COLO668 (cell line): ENCODE results near the gene ITGA1.
"Not testable (repeated sequence)": the region's sequence is repeated elsewhere in the genome, so short reads cannot be mapped to it uniquely, and the experiment has no call there.

ENCODE experiments used
- DNase-seq: peaks from one replicate; lab custom pipeline; 2025; ENCODE audit not compliant: unreplicated experiment; lab: John Stamatoyannopoulos, UW

ITGA1 gene

GRCh38 chr5:52787600-52788504 lies at the start of gene ITGA1, which contains the start of gene PELO:
TSS of gene ITGA1 (plus strand) at chr5:52787916. CDS start at chr5:52788354, 438 bp downstream.
TSS of gene PELO (plus strand) at chr5:52787916. CDS start at chr5:52800395, 12,479 bp downstream.
- peak; percentile 58 for DNase-seq

DNA sequence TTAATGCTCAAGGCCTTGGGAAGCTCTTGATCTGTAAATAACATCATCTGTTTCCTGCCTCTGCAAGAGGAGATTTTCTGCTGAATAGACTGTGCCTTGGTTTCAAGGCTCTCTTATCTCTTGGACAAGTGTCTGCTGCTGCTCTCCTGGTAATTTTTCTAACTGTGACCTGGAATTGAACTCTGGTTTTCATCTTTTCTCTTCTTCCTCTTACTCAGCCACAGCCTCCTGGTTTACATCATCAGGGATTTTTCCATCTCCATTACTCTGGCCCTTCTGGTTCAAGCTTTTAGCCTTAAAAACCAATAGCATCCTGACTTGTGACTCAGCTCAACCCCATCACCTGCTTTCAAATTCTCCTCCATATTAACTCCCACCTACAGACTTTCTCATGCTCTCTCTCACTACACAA lies 49.6 kb upstream of the ITGA1 start:
- no peak for DNase-seq

DNA sequence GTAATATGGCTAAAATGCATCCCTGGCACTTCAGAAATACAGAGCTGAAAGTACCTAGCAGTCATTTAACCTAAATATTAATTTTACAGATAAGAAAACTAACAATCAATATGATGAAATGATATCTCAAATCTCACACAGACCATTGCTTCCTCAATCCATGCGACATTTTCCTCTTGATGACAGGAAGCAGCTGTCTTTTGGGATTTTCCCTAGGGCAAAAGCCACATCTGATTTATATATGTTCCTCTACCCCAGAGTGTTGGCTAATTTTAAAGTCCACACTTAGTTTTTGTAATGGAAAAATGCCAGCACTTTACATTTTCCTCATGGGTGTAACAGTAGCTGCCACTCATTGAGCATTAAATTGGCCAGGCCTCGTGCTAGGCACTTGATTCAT lies 47.7 kb upstream of the ITGA1 start:
- no peak for DNase-seq

GRCh38 chr5:52743012-52743411 lies 44.7 kb upstream of the ITGA1 start:
- no peak for DNase-seq

DNA sequence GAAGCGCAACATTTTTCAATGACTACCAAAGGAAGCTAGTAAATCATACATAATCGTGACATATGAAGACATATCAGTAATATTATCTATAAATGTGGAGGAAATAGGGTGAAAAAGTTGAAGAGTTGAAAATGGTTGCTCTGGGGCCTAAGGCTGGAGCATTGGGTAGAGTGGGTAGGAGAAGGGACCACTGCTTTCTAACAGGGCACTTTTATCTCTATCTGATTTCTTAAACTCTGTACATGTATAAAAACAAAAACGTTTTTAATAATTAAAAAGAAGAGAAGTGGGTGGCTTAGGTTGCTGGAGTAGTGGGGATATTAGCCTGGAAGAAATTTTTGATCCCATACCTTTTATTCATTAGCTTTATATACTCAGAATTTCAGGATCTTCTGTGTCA lies 44.2 kb upstream of the ITGA1 start:
- DNase-seq = no peak

DNA sequence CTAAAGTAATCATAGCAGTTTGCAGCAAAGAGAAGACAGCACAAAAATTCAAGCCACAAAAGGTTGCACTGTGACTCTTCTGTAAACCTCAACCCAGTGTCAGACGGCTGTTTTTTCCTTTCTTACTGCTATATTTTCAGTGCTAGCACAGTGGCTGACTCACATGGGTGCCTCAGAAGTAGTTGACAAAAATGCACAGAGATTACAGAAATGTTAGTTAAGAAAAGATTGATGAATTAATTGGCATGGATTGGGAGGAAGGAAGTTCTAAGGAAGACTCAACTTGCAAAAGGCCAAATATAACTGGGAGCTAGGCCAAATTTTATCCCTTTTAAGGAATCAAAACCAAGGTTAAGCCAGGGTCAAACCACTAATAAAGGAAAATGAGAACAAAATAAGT lies 43.7 kb upstream of the ITGA1 start:
- no peak for DNase-seq

GRCh38 chr5:52744867-52745458 lies 42.8 kb upstream of the ITGA1 start:
- not testable (repeated sequence) for DNase-seq

GRCh38 chr5:52746539-52746938 lies 41.2 kb upstream of the ITGA1 start:
- DNase-seq = no peak

DNA sequence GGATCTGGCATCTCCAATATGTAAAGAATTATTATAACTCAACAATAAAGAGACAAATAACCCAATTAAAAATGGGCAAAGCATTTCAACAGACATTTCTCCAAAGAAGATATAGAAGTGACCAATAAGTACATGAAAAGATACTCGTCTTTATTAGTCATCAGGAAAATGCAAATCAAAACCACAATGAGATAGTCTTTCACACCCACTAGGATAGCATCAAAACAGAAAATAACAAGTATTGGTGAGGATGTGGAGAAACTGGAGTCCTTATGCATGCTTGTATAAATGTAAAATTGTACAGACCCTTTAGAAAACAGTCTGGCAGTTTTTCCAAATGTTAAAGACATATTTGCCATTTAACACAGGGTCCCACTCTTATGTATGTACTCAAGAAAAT lies 39.1 kb upstream of the ITGA1 start:
- no peak for DNase-seq

- DNase-seq = no peak
These were observed 38.0 kb upstream of the ITGA1 start for GRCh38 chr5:52749666-52750065.

DNA sequence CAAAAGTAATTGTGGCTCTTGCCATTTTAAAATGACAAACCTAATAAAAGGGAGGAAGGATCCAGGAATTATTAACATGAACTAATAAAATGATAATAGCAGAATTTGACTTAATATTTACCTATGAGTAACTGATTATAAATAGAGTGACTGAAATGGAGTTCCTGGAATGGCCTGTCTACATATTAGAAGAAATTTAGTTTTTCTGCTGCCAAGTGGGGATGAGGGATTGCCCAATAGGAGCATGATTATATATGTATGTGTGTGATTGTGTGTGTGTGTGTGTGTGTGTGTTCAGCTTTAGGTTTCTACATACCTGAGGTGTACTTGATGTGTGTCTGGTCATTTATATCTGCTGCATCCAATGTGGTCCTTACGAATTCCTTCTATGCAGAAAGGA lies 36.6 kb upstream of the ITGA1 start:
- DNase-seq = no peak

- no peak for DNase-seq
These were observed 33.7 kb upstream of the ITGA1 start for GRCh38 chr5:52754051-52754450.

DNA sequence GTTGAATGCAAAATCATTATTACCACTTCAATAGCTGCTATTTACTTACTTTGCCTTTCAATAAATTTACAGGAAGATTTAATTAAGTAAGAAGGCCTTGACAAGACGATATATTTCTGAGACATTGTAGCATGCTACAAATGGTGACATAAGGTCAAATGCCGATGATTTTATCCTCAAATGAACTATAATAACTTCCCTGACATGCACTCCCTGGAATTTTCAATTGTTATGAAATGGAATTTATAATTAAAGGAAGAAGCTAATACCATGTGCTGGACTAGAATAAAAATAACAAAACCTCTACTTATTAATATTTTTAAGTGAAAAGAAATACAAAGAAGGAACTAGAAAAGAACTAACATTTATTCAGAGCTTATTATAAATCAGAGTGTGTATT lies 30.2 kb upstream of the ITGA1 start:
- no peak for DNase-seq

DNA sequence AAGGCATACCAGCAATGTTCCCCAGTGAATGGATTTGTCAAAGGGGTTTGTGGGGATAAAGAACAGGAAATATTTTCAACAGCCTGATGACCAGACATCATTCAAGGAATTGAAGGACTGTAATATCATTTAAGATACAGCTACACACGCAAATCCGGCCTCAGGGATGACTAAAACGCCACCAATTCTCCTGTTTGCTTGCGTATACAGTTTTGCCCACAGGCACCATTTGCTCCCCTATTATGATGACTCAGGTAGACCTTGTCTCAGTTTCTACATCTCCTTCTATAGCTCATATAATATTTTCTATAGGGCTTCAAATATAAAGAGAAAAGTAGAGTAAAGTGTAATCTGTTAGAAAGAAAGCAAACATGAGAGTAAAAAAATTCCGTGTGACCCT lies 29.7 kb upstream of the ITGA1 start:
- DNase-seq = no peak

- no peak for DNase-seq
These were observed 28.4 kb upstream of the ITGA1 start for GRCh38 chr5:52759331-52759730.

- DNase-seq = no peak
These were observed 26.9 kb upstream of the ITGA1 start for GRCh38 chr5:52760695-52761366.

DNA sequence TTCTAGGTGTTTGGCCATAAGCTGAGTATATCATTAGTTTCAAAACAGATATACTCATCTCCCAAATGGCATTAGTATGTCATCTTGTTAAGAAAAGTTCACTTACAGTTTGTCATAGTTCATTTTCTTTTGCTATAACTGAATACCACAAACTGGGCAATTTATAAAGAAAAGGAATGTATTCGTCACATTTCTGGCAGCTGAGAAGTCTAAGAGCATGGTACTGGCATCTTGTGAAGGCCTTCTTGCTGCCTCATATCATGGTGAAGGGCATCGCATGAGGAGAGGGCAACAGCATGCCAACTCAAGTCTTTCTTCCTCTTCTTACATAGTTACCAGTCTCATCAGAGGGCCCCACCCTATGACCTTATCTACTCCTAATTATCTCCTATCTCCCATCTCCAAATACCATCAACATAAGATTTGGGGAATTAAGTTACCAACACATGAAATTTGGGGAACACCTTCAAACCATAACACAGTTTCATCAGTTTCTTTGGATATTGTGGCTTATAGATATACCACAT lies 20.4 kb upstream of the ITGA1 start:
- no peak for DNase-seq

DNA sequence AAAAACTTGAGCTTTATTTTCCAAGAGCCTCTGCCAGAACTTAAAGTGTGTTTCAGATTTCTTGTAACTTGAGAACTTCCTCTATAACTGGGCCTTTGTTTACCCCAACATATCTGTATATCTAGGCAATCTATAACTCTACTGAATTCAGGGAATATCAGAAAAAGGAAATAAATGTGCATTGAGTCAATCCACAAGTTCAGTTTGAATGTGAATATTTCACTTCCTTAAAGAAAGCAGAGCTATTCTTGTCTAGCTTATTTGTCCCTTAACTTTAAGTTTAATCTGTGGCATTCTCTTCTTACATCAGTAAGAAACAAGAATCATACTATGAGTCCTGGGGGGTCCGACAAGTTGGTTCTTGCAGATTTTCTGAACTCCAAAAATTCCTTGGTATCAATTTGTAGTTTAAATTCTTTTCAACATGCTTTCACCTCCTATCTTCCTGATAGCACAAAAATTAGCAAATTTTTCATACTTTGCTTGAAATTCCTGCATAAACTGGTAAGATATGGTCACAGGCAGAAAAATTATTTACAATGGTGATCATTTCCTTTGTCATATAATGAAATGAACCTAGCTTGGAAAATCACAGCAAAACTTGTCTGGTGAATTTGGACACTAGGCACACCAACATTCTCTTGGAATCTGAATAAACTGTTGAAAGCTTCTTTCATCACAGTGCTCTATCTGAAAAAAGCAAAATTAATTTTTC lies 19.8 kb upstream of the ITGA1 start:
- no peak for DNase-seq

DNA sequence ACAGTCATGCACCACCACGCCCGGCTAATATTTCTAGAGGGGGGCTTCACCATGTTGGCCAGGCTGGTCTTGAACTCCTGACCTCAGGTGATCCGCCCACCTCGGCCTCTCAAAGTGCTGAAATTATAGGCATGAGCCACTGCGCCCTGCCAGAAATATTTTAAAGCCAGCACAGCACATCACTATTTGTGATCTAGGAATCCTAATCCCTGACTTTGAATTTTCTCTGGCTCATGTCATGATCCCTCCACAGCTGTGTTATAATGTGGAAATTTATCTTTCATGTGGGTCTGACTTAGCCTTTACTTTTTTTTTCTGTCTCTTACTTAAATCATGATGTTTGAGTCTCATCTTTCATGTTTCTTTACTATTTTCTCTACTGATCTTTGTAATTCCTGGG lies 18.7 kb upstream of the ITGA1 start:
- DNase-seq = no peak

GRCh38 chr5:52770287-52770939 lies 17.3 kb upstream of the ITGA1 start:
- DNase-seq = no peak
